HG03135 (cell line): ENCODE results near the gene PLVAP.

ENCODE experiments used
- ATAC-seq: cut with Tn5 transposase; IDR thresholded peaks from one replicate; pipeline ENCODE4 v1.9.1; 2021; ENCODE audit warnings: mild to moderate bottlenecking, moderate library complexity; ENCODE audit not compliant: unreplicated experiment

PLVAP gene

GRCh38 chr19:17334414-17335409 lies 42.4 kb downstream of the PLVAP start, which contains the start of gene ANO8:
Gene ANO8, minus strand, starts transcription at chr19:17334855. Its CDS starts 185 bp downstream, at chr19:17334670.
- ATAC-seq, result peak; percentile 44

GRCh38 chr19:17333611-17334413 lies 43.3 kb downstream of the PLVAP start:
- ATAC-seq, result no peak

- no peak for ATAC-seq
Observed at GRCh38 chr19:17332677-17333581, 44.2 kb downstream of the PLVAP start.

GRCh38 chr19:17332360-17332676 lies 44.8 kb downstream of the PLVAP start:
- no peak for ATAC-seq

- ATAC-seq, result no peak
Observed at GRCh38 chr19:17331045-17331558, 46.0 kb downstream of the PLVAP start.

GRCh38 chr19:17330262-17331044 lies 46.7 kb downstream of the PLVAP start:
- no peak for ATAC-seq

GRCh38 chr19:17329366-17330261 lies 47.5 kb downstream of the PLVAP start:
- ATAC-seq, result no peak

- no peak for ATAC-seq
Observed at GRCh38 chr19:17328517-17329365, 48.4 kb downstream of the PLVAP start.

- ATAC-seq, result no peak
Observed at GRCh38 chr19:17327654-17328516, 49.3 kb downstream of the PLVAP start.

- ATAC-seq, result no peak
Observed at GRCh38 chr19:17327068-17327653, 50.0 kb downstream of the PLVAP start.

GRCh38 chr19:17326595-17326966 lies 50.6 kb downstream of the PLVAP start:
- ATAC-seq, result no peak

GRCh38 chr19:17325881-17326594 lies 51.1 kb downstream of the PLVAP start:
- ATAC-seq, result no peak

GRCh38 chr19:17325133-17325532 lies 52.0 kb downstream of the PLVAP start:
- no peak for ATAC-seq

GRCh38 chr19:17324357-17325114 lies 52.6 kb downstream of the PLVAP start:
- no peak for ATAC-seq

- ATAC-seq, result no peak
Observed at GRCh38 chr19:17323964-17324332, 53.2 kb downstream of the PLVAP start.
